ENCODE measurements around the gene PTGR2. TPM values are rescaled to one million over a fixed set of nuclear protein-coding genes. Genes with fewer than 3 reads are reported as not detected.
"Not testable (repeated sequence)": the region's sequence is repeated elsewhere in the genome, so short reads cannot be mapped to it uniquely, and the experiment has no call there.

Gene PTGR2
- total RNA-seq, 1 donor from 2014 or later, result 5.8 TPM

- no peaks in the 10 kb centered on the region for H3K27me3 ChIP-seq (ENCODE audit: control insufficient read depth, insufficient read depth, low read length)
- no peak overlapping the region for H3K4me3 ChIP-seq (ENCODE audit: low read depth, low read length)
- FAIRE-seq (no peak), DNase-seq (ENCODE audit: low read depth) (no peak)
- peaks cover 17% of the 10 kb centered on the region for H3K36me3 ChIP-seq (ENCODE audit: control insufficient read depth, insufficient read depth, low read length)
- no peak for TF ChIP-seq CTCF (IDR thresholded peaks at IDR 0.05; ENCODE audit: insufficient read depth, low read length, severe bottlenecking)
These were observed 51.4 kb downstream of the PTGR2 start for GRCh38 chr14:73903028-73903427.

GRCh38 chr14:73909681-73910080 is 58.0 kb downstream of the PTGR2 start:
- FAIRE-seq, result no peak
- TF ChIP-seq CTCF (IDR thresholded peaks at IDR 0.05; ENCODE audit: insufficient read depth, low read length, severe bottlenecking), result no peak
- Histone ChIP-seq H3K36me3 (ENCODE audit: control insufficient read depth, insufficient read depth, low read length) (peaks cover 16% of the 10 kb centered on the region), H3K4me3 (ENCODE audit: low read depth, low read length) (no peak overlapping the region), H3K27me3 (ENCODE audit: control insufficient read depth, insufficient read depth, low read length) (no peaks in the 10 kb centered on the region)
- no peak for DNase-seq (ENCODE audit: low read depth)

GRCh38 chr14:73913256-73913655 is 61.6 kb downstream of the PTGR2 start:
- no peak for FAIRE-seq
- peaks cover 6% of the 10 kb centered on the region for H3K36me3 ChIP-seq (ENCODE audit: control insufficient read depth, insufficient read depth, low read length)
- TF ChIP-seq CTCF (IDR thresholded peaks at IDR 0.05; ENCODE audit: insufficient read depth, low read length, severe bottlenecking), result no peak
- H3K27me3 ChIP-seq (ENCODE audit: control insufficient read depth, insufficient read depth, low read length), result no peaks in the 10 kb centered on the region
- DNase-seq (ENCODE audit: low read depth), result no peak
- H3K4me3 ChIP-seq (ENCODE audit: low read depth, low read length), result no peak overlapping the region

GRCh38 chr14:73916324-73916723 is 64.7 kb downstream of the PTGR2 start:
- DNase-seq (ENCODE audit: low read depth) (no peak), FAIRE-seq (no peak)
- Histone ChIP-seq H3K4me3 (ENCODE audit: low read depth, low read length) (no peak overlapping the region), H3K36me3 (ENCODE audit: control insufficient read depth, insufficient read depth, low read length) (peaks cover 10% of the 10 kb centered on the region), H3K27me3 (ENCODE audit: control insufficient read depth, insufficient read depth, low read length) (no peaks in the 10 kb centered on the region)
- no peak for TF ChIP-seq CTCF (IDR thresholded peaks at IDR 0.05; ENCODE audit: insufficient read depth, low read length, severe bottlenecking)

- H3K27me3 ChIP-seq (ENCODE audit: control insufficient read depth, insufficient read depth, low read length); FAIRE-seq; DNase-seq (ENCODE audit: low read depth); H3K4me3 ChIP-seq (ENCODE audit: low read depth, low read length): not testable (repeated sequence)
- H3K36me3 ChIP-seq (ENCODE audit: control insufficient read depth, insufficient read depth, low read length), result peaks cover 19% of the 10 kb centered on the region
These were observed 67.8 kb downstream of the PTGR2 start for GRCh38 chr14:73919457-73919856.

- Histone ChIP-seq H3K4me3 (ENCODE audit: low read depth, low read length) (no peak overlapping the region), H3K27me3 (ENCODE audit: control insufficient read depth, insufficient read depth, low read length) (no peaks in the 10 kb centered on the region), H3K36me3 (ENCODE audit: control insufficient read depth, insufficient read depth, low read length) (peaks cover 27% of the 10 kb centered on the region)
- TF ChIP-seq CTCF (IDR thresholded peaks at IDR 0.05; ENCODE audit: insufficient read depth, low read length, severe bottlenecking), result no peak
- FAIRE-seq (no peak), DNase-seq (ENCODE audit: low read depth) (no peak)
These were observed 72.7 kb downstream of the PTGR2 start for GRCh38 chr14:73924337-73924736.

Other genes starting within 250 kb of the PTGR2 start
- gene ACOT6, start 239.3 kb upstream of the PTGR2 start, total RNA-seq, result not detected in 2 replicates
- 5.8 and 9.9 TPM in 2 replicates for gene DNAL1, start 206.8 kb upstream of the PTGR2 start, total RNA-seq
- gene PNMA1, start 137.4 kb upstream of the PTGR2 start, total RNA-seq, result 10.5 and 13.1 TPM in 2 replicates
- gene ZNF410, start 35.0 kb downstream of the PTGR2 start, total RNA-seq, result 126 and 131 TPM in 2 replicates
- gene FAM161B, start 98.3 kb downstream of the PTGR2 start, total RNA-seq, result 1.5 and 1.6 TPM in 2 replicates
- 13.4 and 18.8 TPM in 2 replicates for gene COQ6, start 98.5 kb downstream of the PTGR2 start, total RNA-seq
- 13.7 TPM in 2 replicates for gene ENTPD5, start 167.5 kb downstream of the PTGR2 start, total RNA-seq
- gene BBOF1, start 167.5 kb downstream of the PTGR2 start, total RNA-seq, result 1.3 and 1.9 TPM in 2 replicates
- 15.1 and 22.1 TPM in 2 replicates for gene ALDH6A1, start 232.6 kb downstream of the PTGR2 start, total RNA-seq
- gene LIN52, start 233.1 kb downstream of the PTGR2 start, total RNA-seq, result 7.9 and 8.4 TPM in 2 replicates